Activated naive CD8-positive, alpha-beta T cell (primary cell): ENCODE results near the gene ITPKB.
"Not testable (repeated sequence)": the region's sequence is repeated elsewhere in the genome, so short reads cannot be mapped to it uniquely, and the experiment has no call there.

Experiments used
- H3K27ac Mint-ChIP-seq: one replicate; pipeline ENCODE4 v1.8.0; 2021; ENCODE audit warnings: mixed read lengths
- H3K27me3 Mint-ChIP-seq: one replicate; pipeline ENCODE4 v1.8.0; 2021; ENCODE audit warnings: mixed read lengths
- H3K36me3 Mint-ChIP-seq: one replicate; pipeline ENCODE4 v1.8.0; 2021; ENCODE audit warnings: mixed read lengths
- H3K4me1 Mint-ChIP-seq: one replicate; pipeline ENCODE4 v1.8.0; 2021; ENCODE audit warnings: low read depth, mixed read lengths
- H3K4me3 Mint-ChIP-seq: one replicate; pipeline ENCODE4 v1.8.0; 2021; ENCODE audit warnings: mild to moderate bottlenecking, mixed read lengths
- H3K9me3 Mint-ChIP-seq: one replicate; pipeline ENCODE4 v1.8.0; 2021; ENCODE audit warnings: low read depth, mixed read lengths

The ITPKB gene

GRCh38 chr1:226600254-226600653 lies 138.8 kb downstream of the ITPKB start:
- Mint-ChIP-seq H3K27ac (no peak overlapping the region), H3K27me3 (no peaks in the 10 kb centered on the region), H3K4me1 (no peaks in the 10 kb centered on the region), H3K36me3 (no peaks in the 10 kb centered on the region), H3K9me3 (no peaks in the 10 kb centered on the region), H3K4me3 (no peak overlapping the region)

GRCh38 chr1:226599636-226600238 lies 139.3 kb downstream of the ITPKB start:
- Mint-ChIP-seq H3K4me3 (no peak overlapping the region), H3K36me3 (no peaks in the 10 kb centered on the region), H3K27ac (no peak overlapping the region), H3K9me3 (no peaks in the 10 kb centered on the region), H3K27me3 (no peaks in the 10 kb centered on the region), H3K4me1 (no peaks in the 10 kb centered on the region)

GRCh38 chr1:226598955-226599354 lies 140.1 kb downstream of the ITPKB start:
- not testable (repeated sequence) for H3K4me1 Mint-ChIP-seq, H3K36me3 Mint-ChIP-seq, H3K9me3 Mint-ChIP-seq, H3K27me3 Mint-ChIP-seq, H3K4me3 Mint-ChIP-seq, H3K27ac Mint-ChIP-seq

- H3K27me3 Mint-ChIP-seq: no peaks in the 10 kb centered on the region
- H3K4me3 Mint-ChIP-seq: no peak overlapping the region
- H3K4me1 Mint-ChIP-seq: no peaks in the 10 kb centered on the region
- H3K9me3 Mint-ChIP-seq: no peaks in the 10 kb centered on the region
- H3K27ac Mint-ChIP-seq: no peak overlapping the region
- H3K36me3 Mint-ChIP-seq: no peaks in the 10 kb centered on the region
Observed at GRCh38 chr1:226598455-226598849, 140.6 kb downstream of the ITPKB start.

GRCh38 chr1:226597616-226598454 lies 141.2 kb downstream of the ITPKB start:
- Mint-ChIP-seq H3K27me3 (no peaks in the 10 kb centered on the region), H3K4me3 (no peak overlapping the region), H3K27ac (no peak overlapping the region), H3K36me3 (no peaks in the 10 kb centered on the region), H3K9me3 (no peaks in the 10 kb centered on the region), H3K4me1 (no peaks in the 10 kb centered on the region)

- no peaks in the 10 kb centered on the region for H3K4me1 Mint-ChIP-seq
- no peak overlapping the region for H3K4me3 Mint-ChIP-seq
- H3K27me3 Mint-ChIP-seq: no peaks in the 10 kb centered on the region
- no peaks in the 10 kb centered on the region for H3K9me3 Mint-ChIP-seq
- no peak overlapping the region for H3K27ac Mint-ChIP-seq
- H3K36me3 Mint-ChIP-seq: no peaks in the 10 kb centered on the region
Observed at GRCh38 chr1:226596531-226597165, 142.4 kb downstream of the ITPKB start.

- Mint-ChIP-seq H3K4me1 (no peaks in the 10 kb centered on the region), H3K27me3 (no peaks in the 10 kb centered on the region)
Observed at GRCh38 chr1:226593541-226593940, 145.5 kb downstream of the ITPKB start.

GRCh38 chr1:226590614-226591013 lies 148.5 kb downstream of the ITPKB start:
- Mint-ChIP-seq H3K27ac (no peak overlapping the region), H3K27me3 (no peaks in the 10 kb centered on the region), H3K4me3 (no peak overlapping the region), H3K9me3 (no peaks in the 10 kb centered on the region), H3K4me1 (no peaks in the 10 kb centered on the region), H3K36me3 (no peaks in the 10 kb centered on the region)

More at GRCh38 chr1:226593541-226593940, 145.5 kb downstream of the ITPKB start:
- no peak overlapping the region for H3K4me3 Mint-ChIP-seq
- H3K36me3 Mint-ChIP-seq: no peaks in the 10 kb centered on the region
- H3K27ac Mint-ChIP-seq: no peak overlapping the region
- H3K9me3 Mint-ChIP-seq: no peaks in the 10 kb centered on the region

- Mint-ChIP-seq H3K36me3 (no peaks in the 10 kb centered on the region), H3K27me3 (no peaks in the 10 kb centered on the region), H3K27ac (no peak overlapping the region), H3K4me1 (no peaks in the 10 kb centered on the region), H3K9me3 (no peaks in the 10 kb centered on the region), H3K4me3 (no peak overlapping the region)
Observed at GRCh38 chr1:226589008-226589733, 149.9 kb downstream of the ITPKB start.

GRCh38 chr1:226588484-226588883 lies 150.6 kb downstream of the ITPKB start:
- no peaks in the 10 kb centered on the region for H3K4me1 Mint-ChIP-seq
- H3K27me3 Mint-ChIP-seq: no peaks in the 10 kb centered on the region
- no peak overlapping the region for H3K27ac Mint-ChIP-seq
- no peaks in the 10 kb centered on the region for H3K36me3 Mint-ChIP-seq
- no peak overlapping the region for H3K4me3 Mint-ChIP-seq
- H3K9me3 Mint-ChIP-seq: no peaks in the 10 kb centered on the region

GRCh38 chr1:226586650-226587422 lies 152.2 kb downstream of the ITPKB start:
- H3K4me1 Mint-ChIP-seq: no peaks in the 10 kb centered on the region
- H3K4me3 Mint-ChIP-seq: no peak overlapping the region
- no peaks in the 10 kb centered on the region for H3K9me3 Mint-ChIP-seq
- H3K36me3 Mint-ChIP-seq: no peaks in the 10 kb centered on the region
- H3K27me3 Mint-ChIP-seq: no peaks in the 10 kb centered on the region
- H3K27ac Mint-ChIP-seq: no peak overlapping the region

- no peaks in the 10 kb centered on the region for H3K4me1 Mint-ChIP-seq
- no peaks in the 10 kb centered on the region for H3K9me3 Mint-ChIP-seq
- H3K27me3 Mint-ChIP-seq: no peaks in the 10 kb centered on the region
- no peak overlapping the region for H3K4me3 Mint-ChIP-seq
- H3K36me3 Mint-ChIP-seq: no peaks in the 10 kb centered on the region
- H3K27ac Mint-ChIP-seq: no peak overlapping the region
Observed at GRCh38 chr1:226586116-226586515, 153.0 kb downstream of the ITPKB start.

GRCh38 chr1:226584164-226584563 lies 154.9 kb downstream of the ITPKB start:
- Mint-ChIP-seq H3K4me3 (no peak overlapping the region), H3K9me3 (no peaks in the 10 kb centered on the region), H3K27me3 (no peaks in the 10 kb centered on the region), H3K36me3 (no peaks in the 10 kb centered on the region), H3K4me1 (no peaks in the 10 kb centered on the region), H3K27ac (no peak overlapping the region)

GRCh38 chr1:226582966-226583365 lies 156.1 kb downstream of the ITPKB start:
- H3K4me1 Mint-ChIP-seq: no peaks in the 10 kb centered on the region
- H3K27me3 Mint-ChIP-seq: no peaks in the 10 kb centered on the region
- H3K9me3 Mint-ChIP-seq: no peaks in the 10 kb centered on the region
- no peak overlapping the region for H3K4me3 Mint-ChIP-seq
- no peak overlapping the region for H3K27ac Mint-ChIP-seq
- H3K36me3 Mint-ChIP-seq: no peaks in the 10 kb centered on the region
